ENCODE data around the gene MYDGF. TPM values are rescaled to one million over a fixed set of nuclear protein-coding genes. Genes with fewer than 3 reads are reported as not detected.

The MYDGF gene
- total RNA-seq = 165 and 194 TPM in 2 replicates

DNA sequence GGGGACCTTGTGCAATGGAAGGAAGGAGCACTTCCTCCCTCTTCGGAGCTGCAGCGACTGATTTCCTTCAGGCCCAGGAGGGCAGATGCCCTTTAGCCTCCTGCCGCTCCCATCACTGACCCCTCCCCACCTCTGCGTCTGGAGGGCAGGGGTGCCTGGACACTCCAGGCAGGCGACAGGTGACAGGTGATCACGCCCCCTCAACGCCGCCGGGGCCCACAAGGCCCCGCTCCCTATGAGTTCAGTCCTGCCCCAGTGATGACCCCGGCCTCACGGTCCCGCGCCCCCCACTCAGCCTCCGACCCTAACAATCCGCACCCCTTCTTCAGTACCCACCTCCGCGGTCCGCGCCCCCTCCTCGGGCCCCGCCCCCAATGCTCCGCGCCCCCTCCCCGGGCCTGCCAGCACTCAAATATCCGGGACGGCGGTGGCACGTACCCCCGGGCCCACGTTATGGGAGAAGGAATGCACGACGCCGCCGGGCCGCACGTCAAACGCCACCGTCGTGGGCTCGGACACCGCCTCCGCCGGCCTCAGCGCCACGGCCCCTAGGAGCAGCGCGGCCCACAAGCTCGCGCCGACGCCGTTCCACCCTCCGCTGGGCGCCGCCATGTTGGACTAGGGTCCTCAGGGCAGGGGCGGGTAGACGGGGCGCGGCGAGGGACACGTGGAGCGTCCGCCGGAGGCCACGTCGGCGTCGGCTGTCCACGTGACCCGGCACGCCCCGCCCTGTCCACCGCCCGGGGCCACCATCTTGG, at the start of gene MYDGF:
Gene MYDGF (minus strand): TSS at position 620 of the 758 bp plus-strand sequence. CDS start 8 bp downstream, at position 612.

DNA sequence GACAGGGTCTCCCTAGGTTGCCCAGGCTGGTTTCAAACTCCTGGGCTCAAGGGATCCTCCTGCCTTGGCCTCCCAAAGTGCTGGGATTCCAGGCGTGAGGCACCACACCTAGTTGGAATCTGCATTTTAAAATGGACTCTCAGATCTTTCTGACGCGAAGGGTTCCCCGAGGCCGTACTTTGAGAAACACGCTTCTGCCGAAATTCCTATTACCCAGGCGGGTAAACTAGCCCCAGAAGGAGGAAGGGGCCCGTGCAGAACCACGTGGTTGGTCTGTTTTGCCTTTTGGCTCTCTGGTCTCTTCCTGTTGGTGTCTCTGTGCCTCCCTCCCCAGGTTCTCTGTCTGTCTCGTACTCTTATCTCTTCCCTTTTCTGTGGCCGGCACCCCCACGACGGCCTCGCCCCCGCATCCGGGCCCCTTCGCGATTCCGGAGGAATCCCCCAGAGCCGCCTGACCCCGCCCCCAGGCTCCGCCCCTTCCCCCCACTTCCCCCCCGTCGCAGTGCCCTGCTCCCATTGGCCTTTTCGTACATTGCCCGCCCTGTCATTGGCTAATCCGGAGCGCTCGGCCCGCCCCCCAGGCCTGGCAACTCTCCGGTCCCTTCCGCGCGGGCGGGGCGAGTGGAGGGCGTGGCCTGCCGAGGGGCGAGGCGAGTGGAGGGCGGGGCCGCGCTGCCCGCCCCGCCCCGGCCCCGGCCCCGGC, 31.2 kb downstream of the MYDGF start, which contains the start of gene TNFAIP8L1:
Gene TNFAIP8L1 (plus strand): TSS at position 689 of the 703 bp plus-strand sequence. CDS start 12,354 bp downstream, outside the sequence.

Other genes with a start within 250 kb of the MYDGF start
- gene UBXN6, start 212.5 kb downstream of the MYDGF start, total RNA-seq = 83.8 and 109 TPM in 2 replicates
- gene HDGFL2, start 198.0 kb downstream of the MYDGF start, total RNA-seq = 72.2 and 77.4 TPM in 2 replicates
- under 0.01 TPM in 2 replicates for gene PLIN4, start 151.9 kb downstream of the MYDGF start, total RNA-seq
- gene PLIN5, start 135.1 kb downstream of the MYDGF start, total RNA-seq = 0.33 and 0.48 TPM in 2 replicates
- 0.65 and 0.86 TPM in 2 replicates for gene LRG1, start 130.3 kb downstream of the MYDGF start, total RNA-seq
- gene SEMA6B, start 110.7 kb downstream of the MYDGF start, total RNA-seq = 236 and 245 TPM in 2 replicates
- gene TNFAIP8L1, start 30.8 kb downstream of the MYDGF start, total RNA-seq = 59.4 and 59.8 TPM in 2 replicates
- 52.9 and 68.2 TPM in 2 replicates for gene DPP9, start 53.5 kb upstream of the MYDGF start, total RNA-seq
- gene FEM1A, start 121.4 kb upstream of the MYDGF start, total RNA-seq = 17.6 and 19.3 TPM in 2 replicates
- gene TICAM1, start 161.4 kb upstream of the MYDGF start, total RNA-seq = 5.5 and 6.5 TPM in 2 replicates
- 109 and 124 TPM in 2 replicates for gene PLIN3, start 197.3 kb upstream of the MYDGF start, total RNA-seq
- gene ARRDC5, start 232.6 kb upstream of the MYDGF start, total RNA-seq = 0.10 TPM in 1 of 2 replicates, not detected in the other
- gene UHRF1, start 239.2 kb upstream of the MYDGF start, total RNA-seq = 19.3 and 32.4 TPM in 2 replicates

Data from vein endothelial cell (primary cell).